ENCODE results near the gene F8A1.
"Not testable (repeated sequence)": the region's sequence is repeated elsewhere in the genome, so short reads cannot be mapped to it uniquely, and the experiment has no call there.

GRCh38 chrX:154884069-154884468 is 2.1 kb upstream of the F8A1 start:
- not testable (repeated sequence) for TF ChIP-seq CTCF (IDR thresholded peaks at IDR 0.05); ZFX (IDR thresholded peaks at IDR 0.05; ENCODE audit: borderline replicate concordance)
